IMR-90 (cell line): ENCODE results near the gene SGCE. TPM values are rescaled to one million over a fixed set of nuclear protein-coding genes. Genes with fewer than 3 reads are reported as not detected.

ENCODE experiments used
- ATAC-seq: fragments of 200-7000 bp; cut with Tn5 transposase; 2 replicates; pipeline ENCODE4 v1.9.1; 2020; ENCODE audit warnings: low read depth, mild to moderate bottlenecking, moderate library complexity
- BruUV-seq: library from RNA; stranded (reverse); fragments of 400-500 nt; replicated peaks from 2 replicates; lab custom pipeline; 2021; lab: Mats Ljungman, UMichigan
- CTCF ChIA-PET: fragments of 300-600 bp; formaldehyde crosslinking; extraction: SDS; loops from one replicate; lab custom pipeline; 2021; ENCODE audit warnings: antibody characterized with exemption; lab: Yijun Ruan, JAX
- POLR2A ChIA-PET: fragments of 300-600 bp; sonication (Branson Sonifier 250); formaldehyde crosslinking; loops from one replicate; lab custom pipeline; 2022; ENCODE audit warnings: antibody characterized with exemption; ENCODE audit not compliant: unreplicated experiment; lab: Charles Lee
- DNase-seq: peaks from one replicate; pipeline ENCODE4 v3.0.0; 2013
- H2AFZ ChIP-seq: replicated peaks from 2 replicates; pipeline ENCODE3; 2013; ENCODE audit warnings: low read length, mild to moderate bottlenecking; ENCODE audit not compliant: poor library complexity
- H2AK5ac ChIP-seq: 2 replicates; pipeline ENCODE4 v1.6.1; 2013; ENCODE audit warnings: low read depth, low read length, inconsistent platforms
- H2AK9ac ChIP-seq: replicated peaks from 2 replicates; pipeline ENCODE3; 2013; ENCODE audit warnings: mild to moderate bottlenecking, low read depth, low read length, moderate library complexity; ENCODE audit not compliant: poor library complexity
- H2BK120ac ChIP-seq: 2 replicates; pipeline ENCODE4 v1.6.1; 2013; ENCODE audit warnings: low read depth, low read length, inconsistent platforms
- H2BK15ac ChIP-seq: 3 replicates; pipeline ENCODE4 v1.6.1; 2013; ENCODE audit warnings: low read depth, low read length, inconsistent platforms
- H2BK20ac ChIP-seq: 2 replicates; pipeline ENCODE4 v1.6.1; 2013; ENCODE audit warnings: low read depth, mild to moderate bottlenecking, inconsistent platforms, low read length, moderate library complexity
- H2BK5ac ChIP-seq: 2 replicates; pipeline ENCODE4 v1.6.1; 2013; ENCODE audit warnings: mild to moderate bottlenecking, low read depth, low read length, inconsistent platforms; ENCODE audit not compliant: poor library complexity, severe bottlenecking
- H3K14ac ChIP-seq: replicated peaks from 2 replicates; pipeline ENCODE4 v1.6.1; 2013; ENCODE audit warnings: low read depth, low read length, inconsistent platforms
- H3K18ac ChIP-seq: 2 replicates; pipeline ENCODE4 v1.6.1; 2013; ENCODE audit warnings: low read depth, low read length, control low read depth
- H3K23ac ChIP-seq: 2 replicates; pipeline ENCODE4 v1.6.1; 2013; ENCODE audit warnings: low read depth, low read length, inconsistent platforms
- H3K27ac ChIP-seq: 2 replicates; pipeline ENCODE4 v1.5.1; 2013; ENCODE audit warnings: mild to moderate bottlenecking, control low read depth, low read length; ENCODE audit not compliant: insufficient read depth
- H3K27me3 ChIP-seq: 2 replicates; pipeline ENCODE4 v1.6.1; 2013; ENCODE audit warnings: low read length; ENCODE audit not compliant: control insufficient read depth, insufficient read depth
- H3K36me3 ChIP-seq: 2 replicates; pipeline ENCODE4 v1.6.1; 2013; ENCODE audit warnings: low read length, mixed read lengths; ENCODE audit not compliant: control insufficient read depth, insufficient read depth
- H3K4ac ChIP-seq: 2 replicates; pipeline ENCODE4 v1.6.1; 2013; ENCODE audit warnings: low read depth, low read length, inconsistent platforms
- H3K4me1 ChIP-seq: 2 replicates; pipeline ENCODE4 v1.6.1; 2013; ENCODE audit warnings: low read length, mixed read lengths; ENCODE audit not compliant: control insufficient read depth, insufficient read depth
- H3K4me2 ChIP-seq: 2 replicates; pipeline ENCODE4 v1.6.1; 2013; ENCODE audit warnings: low read depth, mild to moderate bottlenecking, control low read depth, low read length, moderate library complexity
- H3K4me3 ChIP-seq: 2 replicates; pipeline ENCODE4 v1.5.1; 2013; ENCODE audit warnings: low read depth, mild to moderate bottlenecking, control low read depth, low read length, moderate library complexity; ENCODE audit not compliant: insufficient read depth
- H3K56ac ChIP-seq: 2 replicates; pipeline ENCODE4 v1.6.1; 2013; ENCODE audit warnings: low read length, inconsistent platforms; ENCODE audit not compliant: insufficient read depth; ENCODE audit errors: extremely low read depth
- H3K79me1 ChIP-seq, 2 experiments: 2 replicates each; pipeline ENCODE4 v1.6.1; 2013; ENCODE audit warnings: low read length in 2 of 2, inconsistent platforms in 1 of 2, low read depth in 1 of 2
- H3K9ac ChIP-seq: 2 replicates; pipeline ENCODE4 v1.6.1; 2013; ENCODE audit warnings: low read depth, low read length, control low read depth
- H3K9me1 ChIP-seq: 2 replicates; pipeline ENCODE4 v1.6.1; 2013; ENCODE audit warnings: low read length, inconsistent platforms; ENCODE audit not compliant: insufficient read depth
- H3K9me3 ChIP-seq: 2 replicates; pipeline ENCODE4 v1.6.1; 2013; ENCODE audit warnings: low read length; ENCODE audit not compliant: control insufficient read depth, insufficient read depth
- H4K20me1 ChIP-seq: 2 replicates; pipeline ENCODE4 v1.6.1; 2013; ENCODE audit warnings: low read length, inconsistent platforms; ENCODE audit not compliant: insufficient read depth
- H4K5ac ChIP-seq: 2 replicates; pipeline ENCODE4 v1.6.1; 2013; ENCODE audit warnings: mild to moderate bottlenecking, low read depth, low read length, control low read depth
- H4K8ac ChIP-seq, 2 experiments: 2 replicates each; pipeline ENCODE4 v1.6.1; 2013; ENCODE audit warnings: low read depth in 2 of 2, low read length in 2 of 2, control low read depth in 1 of 2, inconsistent platforms in 1 of 2
- H4K91ac ChIP-seq: 2 replicates; pipeline ENCODE4 v1.6.1; 2013; ENCODE audit warnings: low read depth, low read length, inconsistent platforms; ENCODE audit not compliant: insufficient read depth
- BHLHE40 ChIP-seq: fragments of 150-350 bp; IDR thresholded peaks from 2 replicates; pipeline ENCODE4 v1.6.1; 2016; ENCODE audit warnings: mild to moderate bottlenecking, low read depth, low read length
- CTCF ChIP-seq: conservative IDR thresholded peaks from 2 replicates; pipeline ENCODE4 v1.5.1; 2012; ENCODE audit warnings: mild to moderate bottlenecking, low read depth, low read length, improper control_type of control experiment
- MAZ ChIP-seq: IDR thresholded peaks from 2 replicates; pipeline ENCODE4 v1.6.1; 2012; ENCODE audit warnings: low read depth, mild to moderate bottlenecking, low read length, improper control_type of control experiment, moderate library complexity, borderline replicate concordance
- RAD21 ChIP-seq: IDR thresholded peaks from 2 replicates; pipeline ENCODE4 v1.6.1; 2012; ENCODE audit warnings: low read length, improper control_type of control experiment
- RFX5 ChIP-seq: IDR thresholded peaks from 2 replicates; pipeline ENCODE4 v1.8.0; 2012; ENCODE audit warnings: low read depth, mild to moderate bottlenecking, low read length, moderate library complexity
- SMC3 ChIP-seq: fragments of 150-350 bp; IDR thresholded peaks from 2 replicates; pipeline ENCODE4 v1.6.1; 2016; ENCODE audit warnings: low read depth, mild to moderate bottlenecking, antibody characterized with exemption, low read length, moderate library complexity
- WGBS, 2 experiments: methylation state at CpG; one replicate each; pipeline versions ENCODE4 v1.1.5 to v1.1.7; 2013; ENCODE audit warnings: missing lambda C conversion rate in 2 of 2; ENCODE audit not compliant: insufficient read length in 1 of 2; ENCODE audit errors: extremely low coverage in 2 of 2; 5-methylcytosine and 5-hydroxymethylcytosine counted together
- dilution Hi-C: fragments of 300-500 bp; cut with HindIII; formaldehyde crosslinking; loops from one replicate; pipeline ENCODE4 v1.14.3; 2018; ENCODE audit warnings: low sequenced_read_pairs; ENCODE audit not compliant: unreplicated experiment
- in situ Hi-C: fragments of 300-500 bp; cut with MboI; formaldehyde crosslinking; loops from 3 replicates; pipeline ENCODE4 v1.14.3; 2019; ENCODE audit warnings: low sequenced_read_pairs, inconsistent platforms, mixed read lengths
- intact Hi-C: fragments of 100-400 bp; cut with micrococcal nuclease; formaldehyde crosslinking; loops from 2 replicates; pipeline ENCODE4 v1.10.0; 2022
- polyA plus RNA-seq, 3 experiments: library from polyadenylated mRNA; depleted of rRNA; stranded (reverse); fragments of >200 nt; gene quantifications; 2 replicates each; pipeline ENCODE4 v1.2.3, GENCODE V29; 2012; ENCODE audit warnings: low replicate concordance in 1 of 3
- total RNA-seq: library from RNA; depleted of rRNA; stranded (reverse); fragments of >200 nt; gene quantifications from 2 replicates; pipeline ENCODE4 v1.2.3, GENCODE V29; 2012

Gene SGCE
- total and polyA plus RNA-seq, 2 of the 4 experiments (the other 2 are of a cell fraction), result 39.4 to 40.5 TPM

- Histone ChIP-seq H4K91ac (no peak overlapping the region), H3K4ac (no peak overlapping the region), H4K20me1 (no peaks in the 10 kb centered on the region), H3K18ac (no peak overlapping the region), H4K5ac (no peak overlapping the region), H2BK20ac (no peak overlapping the region), H3K9ac (no peak overlapping the region), H2AK9ac (no peak overlapping the region), H2BK5ac (no peak overlapping the region), H3K14ac (no peak overlapping the region), H2BK15ac (no peak overlapping the region), H3K23ac (no peak overlapping the region), H3K4me2 (no peak overlapping the region), H3K27me3 (no peaks in the 10 kb centered on the region), H3K9me3 (no peaks in the 10 kb centered on the region), H3K9me1 (no peaks in the 10 kb centered on the region), H3K27ac (no peak overlapping the region), H2AK5ac (no peak overlapping the region), H3K4me1 (no peaks in the 10 kb centered on the region), H3K36me3 (peaks cover 4% of the 10 kb centered on the region; the same call in 1 of the 2 replicates), H2BK120ac (no peak overlapping the region), H2AFZ (no peak overlapping the region), H3K79me1 (no peaks in the 10 kb centered on the region), H3K56ac (no peak overlapping the region), H3K4me3 (no peak overlapping the region), H4K8ac (no peak overlapping the region)
- DNase-seq (no peak), ATAC-seq (no peak)
- BruUV-seq, result no TSS peak
- intact Hi-C loops (no loop called here), in situ Hi-C loops (no loop called here), dilution Hi-C loops (no loop called here)
- TF ChIP-seq MAZ (no peak), SMC3 (no peak), CTCF (no peak), RAD21 (no peak), RFX5 (no peak), BHLHE40 (no peak)
- CTCF ChIA-PET, result no interaction called here
- POLR2A ChIA-PET, result no interaction called here
- WGBS, 2 experiments, result no CpG with 5 or more reads among the region's 3 CpGs
These were observed 55.7 kb downstream of the SGCE start for GRCh38 chr7:94600267-94600666.
